ENCODE data around the gene EDAR.

DNA sequence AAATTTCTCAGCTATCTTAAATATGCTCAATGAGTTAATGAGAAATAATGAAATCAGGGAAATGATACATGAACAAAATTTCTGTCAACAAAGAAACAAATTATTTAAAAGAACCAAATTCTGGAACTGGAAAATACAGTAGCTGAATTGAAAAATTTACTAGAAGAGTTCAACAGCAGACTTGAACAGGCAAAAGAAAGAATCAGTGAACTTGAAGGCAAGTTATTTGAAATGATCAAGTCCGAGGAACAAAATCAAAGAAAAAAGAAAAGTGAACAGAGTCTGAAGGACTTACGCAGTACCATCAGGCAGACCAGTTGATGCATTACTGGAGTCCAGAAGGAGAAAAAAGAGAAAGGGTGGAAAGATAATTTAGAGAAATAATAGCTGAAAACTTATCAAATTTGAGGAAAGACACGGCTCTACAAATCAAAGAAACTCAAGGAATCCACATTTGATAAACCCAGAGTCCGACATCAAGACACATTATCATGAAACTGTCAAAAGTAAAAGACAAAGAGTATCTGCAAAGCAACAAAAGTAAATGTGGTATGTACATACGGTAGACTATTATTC is 118.9 kb downstream of the EDAR start:
- TF ChIP-seq FOXM1 (IDR thresholded peaks at IDR 0.05; ENCODE audit: borderline replicate concordance) (no peak), ARNT (IDR thresholded peaks at IDR 0.05) (no peak), ELF4 (IDR thresholded peaks at IDR 0.05) (no peak), SP1 (IDR thresholded peaks at IDR 0.05) (no peak), NFRKB (IDR thresholded peaks at IDR 0.05) (no peak), CTBP1 (IDR thresholded peaks at IDR 0.05; ENCODE audit: borderline replicate concordance) (no peak)
